NCI-H2107 (cell line): ENCODE data around the gene HCN1.
"Not testable (repeated sequence)": the region's sequence is repeated elsewhere in the genome, so short reads cannot be mapped to it uniquely, and the experiment has no call there.

Source experiments
- DNase-seq: peaks from one replicate; lab custom pipeline; 2025; lab: John Stamatoyannopoulos, UW

HCN1 gene

GRCh38 chr5:45617859-45618416, 78.2 kb downstream of the HCN1 start:
- DNase-seq = no peak

DNA sequence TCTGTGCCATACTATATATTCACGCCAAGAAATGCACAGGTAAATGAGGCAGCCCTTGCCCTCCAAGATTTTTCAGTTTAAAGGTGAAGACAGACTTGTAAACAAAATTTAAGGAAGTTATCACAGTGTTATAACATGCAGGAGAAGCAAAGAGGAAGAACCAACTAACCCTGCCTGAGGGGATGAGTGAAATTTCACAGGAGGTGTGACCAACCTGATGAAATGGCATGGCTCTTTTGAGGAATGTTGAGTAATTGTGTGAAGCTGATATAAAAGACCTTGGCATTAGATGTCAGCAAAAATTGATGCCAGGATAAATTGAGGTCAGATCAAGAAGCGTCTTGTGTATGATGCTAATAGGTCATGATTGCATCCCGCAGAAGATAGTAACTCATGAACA, 86.5 kb downstream of the HCN1 start:
- no peak for DNase-seq

GRCh38 chr5:45604092-45604491, 92.1 kb downstream of the HCN1 start:
- DNase-seq = no peak

GRCh38 chr5:45601424-45601823, 94.8 kb downstream of the HCN1 start:
- DNase-seq = no peak

DNA sequence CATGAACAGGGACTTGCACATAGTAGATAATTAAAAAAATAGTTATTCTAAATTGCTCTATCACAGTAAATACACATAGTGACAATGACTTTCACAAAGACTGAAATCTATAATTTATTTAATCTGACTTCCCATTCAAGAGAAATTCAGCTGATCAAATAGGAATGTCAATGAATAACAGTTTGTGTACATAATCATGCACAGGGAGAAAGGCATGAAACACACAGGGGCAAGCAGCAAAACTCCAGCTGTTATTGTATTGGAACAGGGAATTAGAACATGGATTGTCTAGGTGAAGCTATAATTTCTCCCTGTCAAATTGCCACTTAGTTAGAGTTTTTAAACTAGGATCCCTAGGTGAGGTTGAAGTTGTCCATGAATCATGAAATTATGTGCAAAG, 99.9 kb downstream of the HCN1 start:
- no peak for DNase-seq

DNA sequence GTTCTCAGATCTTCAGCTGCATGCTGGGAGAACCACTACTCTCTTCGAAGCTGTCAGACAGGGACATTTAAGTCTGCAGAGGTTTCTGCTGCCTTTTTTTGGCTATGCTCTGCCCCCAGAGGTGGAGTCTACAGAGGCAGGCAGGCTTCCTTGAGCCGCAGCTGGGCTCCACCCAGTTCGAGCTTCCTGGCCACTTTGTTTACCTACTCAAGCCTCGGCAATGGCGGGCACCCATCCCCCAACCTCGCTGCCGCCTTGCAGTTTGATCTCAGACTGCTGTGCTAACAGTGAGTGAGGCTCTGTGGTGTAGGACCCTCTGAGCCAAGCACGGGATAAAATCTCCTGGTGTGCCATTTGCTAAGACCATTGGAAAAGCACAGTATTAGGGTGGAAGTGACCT, 110.2 kb downstream of the HCN1 start:
- not testable (repeated sequence) for DNase-seq

GRCh38 chr5:45578270-45578669, 117.9 kb downstream of the HCN1 start:
- DNase-seq = no peak

DNA sequence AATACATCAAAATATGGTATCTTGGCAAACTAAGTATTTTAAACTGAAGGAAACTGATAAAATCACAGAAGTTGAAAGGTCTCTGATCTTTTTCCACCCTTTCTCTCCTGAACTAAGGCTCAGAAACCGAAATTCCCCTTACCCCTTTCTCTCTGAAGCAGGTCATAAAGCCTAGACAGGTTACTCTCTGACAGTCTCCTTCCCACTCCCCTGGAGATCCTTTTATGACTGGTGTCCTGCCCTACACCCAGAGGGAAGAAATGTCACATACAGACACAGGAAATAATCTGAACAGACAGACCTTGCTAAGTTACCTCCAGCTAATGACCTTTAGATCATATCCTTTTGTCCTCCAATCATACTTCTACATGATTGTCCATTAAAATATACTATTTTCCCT, 127.4 kb downstream of the HCN1 start:
- no peak for DNase-seq

GRCh38 chr5:45542421-45542820, 153.8 kb downstream of the HCN1 start:
- DNase-seq = no peak

GRCh38 chr5:45533663-45534062, 162.5 kb downstream of the HCN1 start:
- DNase-seq = no peak

DNA sequence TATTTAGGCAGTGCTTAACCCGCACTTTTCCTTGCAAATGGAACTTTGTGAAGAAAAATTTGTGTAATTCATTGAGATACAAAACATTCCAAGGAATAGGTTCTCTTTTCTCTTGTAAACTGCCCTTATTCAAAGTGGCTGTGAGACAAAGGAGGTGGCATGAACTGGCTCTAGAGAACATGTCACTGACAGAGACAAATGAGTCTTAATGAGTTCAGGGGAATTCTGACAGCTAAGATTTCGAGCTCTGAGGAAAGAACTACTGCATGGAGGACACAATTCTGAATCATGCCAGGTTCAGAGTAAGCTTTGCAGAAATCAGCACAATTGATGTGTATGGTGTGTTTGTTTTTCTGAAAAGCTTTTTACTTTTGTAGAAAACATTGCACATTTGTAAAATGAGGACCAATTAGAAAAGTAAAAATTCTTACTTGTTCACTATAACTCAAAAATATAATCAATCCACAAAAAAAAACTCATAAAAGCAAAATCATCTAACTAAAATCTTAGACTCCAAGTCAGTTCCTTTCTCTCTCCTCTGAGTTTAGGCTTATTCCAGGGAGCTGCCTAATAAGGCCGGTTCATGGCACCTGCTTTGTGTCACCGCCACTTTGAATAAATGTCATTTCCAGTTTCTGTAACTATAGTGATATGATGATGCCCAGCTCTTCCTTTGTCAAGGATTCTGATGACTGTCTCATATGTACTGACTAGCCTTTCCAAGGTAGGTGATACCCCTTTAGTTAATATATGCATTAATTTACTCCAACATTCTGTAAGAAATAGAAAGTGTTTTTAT, 163.2 kb downstream of the HCN1 start:
- DNase-seq = no peak

GRCh38 chr5:45521067-45521466, 175.1 kb downstream of the HCN1 start:
- peak; percentile 79 for DNase-seq

DNA sequence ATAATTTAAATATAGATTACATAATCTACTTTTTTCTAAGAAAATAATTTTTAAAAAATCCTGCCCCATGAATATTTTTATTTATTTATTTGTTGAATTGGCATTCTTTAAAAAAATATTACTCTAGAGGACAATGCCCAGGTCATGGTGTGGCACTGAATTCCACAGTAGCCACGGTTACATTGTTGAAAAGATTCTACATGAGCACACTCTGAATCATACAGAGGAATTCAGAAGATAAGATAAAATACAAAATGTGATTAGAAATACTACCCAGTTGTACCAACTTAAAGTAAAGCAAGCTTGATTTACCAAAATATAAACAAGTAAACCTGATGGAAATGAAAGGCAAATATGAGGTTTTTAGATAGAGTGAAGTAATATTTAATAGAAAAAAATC, 183.7 kb downstream of the HCN1 start:
- DNase-seq = no peak

GRCh38 chr5:45509371-45509770, 186.8 kb downstream of the HCN1 start:
- no peak for DNase-seq

GRCh38 chr5:45508135-45508534, 188.0 kb downstream of the HCN1 start:
- peak; percentile 61 for DNase-seq

DNA sequence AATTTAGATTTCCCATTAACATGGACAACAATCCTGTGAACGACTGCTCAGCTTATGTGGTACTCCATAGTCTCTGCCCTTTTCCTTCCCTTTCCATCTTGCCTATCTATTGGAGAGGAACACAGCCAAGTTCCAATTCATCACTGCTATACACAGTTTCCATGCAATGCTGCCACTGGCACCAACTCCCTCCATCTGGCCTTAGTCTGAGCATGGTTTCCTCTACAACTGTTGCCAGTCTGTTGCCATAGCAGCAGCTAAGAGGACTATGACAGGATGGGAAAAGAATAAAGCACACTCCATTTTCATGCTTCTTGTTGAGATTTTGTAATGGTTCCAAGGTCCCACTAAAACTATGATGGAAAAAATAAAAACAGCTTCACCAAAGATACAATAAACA, 189.0 kb downstream of the HCN1 start:
- DNase-seq = peak; percentile 82

- not testable (repeated sequence) for DNase-seq
These were observed 197.2 kb downstream of the HCN1 start for GRCh38 chr5:45499006-45499405.

GRCh38 chr5:45491368-45491767, 204.8 kb downstream of the HCN1 start:
- DNase-seq = no peak

- DNase-seq = no peak
These were observed 211.4 kb downstream of the HCN1 start for GRCh38 chr5:45484781-45485180.

DNA sequence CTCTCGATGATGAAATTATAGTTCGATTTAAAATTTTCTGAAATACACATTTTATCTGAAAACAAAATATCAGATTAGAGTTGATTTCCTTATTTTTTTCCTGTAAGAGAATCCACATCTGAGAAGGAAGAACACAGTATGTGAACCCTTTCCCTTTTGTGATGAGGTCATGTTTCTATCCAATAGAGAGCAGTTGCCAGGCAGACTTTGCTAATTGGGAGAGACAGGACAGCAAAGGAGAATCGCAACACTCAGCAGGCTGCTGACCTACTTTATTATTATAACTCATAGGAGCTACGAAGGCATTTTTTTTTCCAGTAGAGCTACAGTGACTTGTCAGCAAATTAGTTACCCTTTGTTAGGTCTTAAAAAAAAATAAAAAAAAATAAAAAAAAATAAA, 242.1 kb downstream of the HCN1 start:
- DNase-seq = no peak

DNA sequence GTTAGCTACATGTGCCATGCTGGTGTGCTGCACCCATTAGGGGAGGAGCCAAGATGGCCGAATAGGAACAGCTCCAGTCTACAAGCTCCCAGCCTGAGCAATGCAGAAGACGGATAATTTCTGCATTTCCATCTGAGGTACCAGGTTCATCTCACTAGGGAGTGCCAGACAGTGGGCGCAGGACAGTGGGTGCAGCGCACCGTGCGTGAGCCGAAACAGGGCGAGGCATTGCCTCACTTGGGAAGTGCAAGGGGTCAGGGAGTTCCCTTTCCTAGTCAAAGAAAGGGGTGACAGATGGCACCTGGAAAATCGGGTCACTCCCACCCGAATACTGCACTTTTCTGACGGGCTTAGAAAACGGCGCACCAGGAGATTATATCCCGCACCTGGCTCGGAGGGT, 251.3 kb downstream of the HCN1 start:
- not testable (repeated sequence) for DNase-seq

DNA sequence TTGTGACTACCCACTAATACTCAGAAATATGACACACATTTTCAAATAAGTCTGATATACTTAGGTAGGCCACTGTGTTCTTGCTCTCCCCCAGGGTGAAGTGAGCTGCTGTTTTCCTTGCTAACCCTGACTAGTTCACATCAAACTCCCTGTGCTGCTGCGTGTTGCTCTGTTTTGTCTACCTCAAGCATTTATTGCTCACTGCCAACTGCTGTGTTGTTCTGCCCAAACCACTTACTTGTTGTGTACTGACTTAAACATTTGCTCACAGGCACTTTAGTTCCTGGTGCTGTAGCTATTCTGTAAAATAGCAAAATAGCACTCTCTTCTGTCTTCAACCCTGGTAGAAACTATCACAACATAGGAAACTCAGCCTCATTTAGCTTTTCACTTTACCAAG, 255.7 kb downstream of the HCN1 start:
- DNase-seq = no peak

DNA sequence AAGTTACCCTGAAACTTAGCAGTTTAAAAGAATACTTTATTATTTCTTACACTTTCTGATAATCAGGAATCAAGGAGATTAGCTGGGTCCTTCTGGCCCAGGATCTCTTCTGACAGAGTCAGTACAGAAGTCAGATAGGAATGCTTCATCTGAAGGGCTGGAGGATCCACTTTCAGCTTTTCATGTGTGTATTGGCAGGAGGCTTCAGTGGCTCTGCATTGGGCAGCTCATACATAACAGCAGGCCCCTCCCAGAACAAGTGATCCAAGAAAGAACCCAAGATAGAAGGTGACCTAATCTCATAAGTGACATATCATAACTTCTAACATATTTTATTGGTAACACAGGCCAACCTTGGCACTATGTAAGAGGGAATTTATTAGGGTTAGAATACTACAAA, 258.4 kb downstream of the HCN1 start:
- DNase-seq = no peak
